Lung (tissue), 12 donors: Measurements from ENCODE around the gene HES6. TPM values are rescaled to one million over a fixed set of nuclear protein-coding genes. Genes with fewer than 3 reads are reported as not detected.
A peak's percentile ranks its signal among the peaks of the same experiment; 100 is the strongest.

Experiments
- ATAC-seq: fragments of 200-7000 bp; cut with Tn5 transposase; one replicate; pipeline ENCODE4 v1.9.1; 2020; ENCODE audit warnings: moderate number of reproducible peaks; ENCODE audit not compliant: insufficient read depth, low FRiP score
- DNase-seq, 3 donors: peaks; one replicate each; pipeline ENCODE4 v3.0.0-alpha.2; 2013 to 2017
- H3K27ac ChIP-seq, 2 donors: one replicate each; pipeline ENCODE4 v1.5.1; 2013; ENCODE audit warnings: mild to moderate bottlenecking in 2 of 2, moderate library complexity in 2 of 2, control low read depth in 1 of 2, inconsistent platforms in 1 of 2, low read depth in 1 of 2, low read length in 1 of 2
- H3K27me3 ChIP-seq, 3 donors: one replicate each; pipeline ENCODE4 v1.5.1; 2013; ENCODE audit warnings: low read length in 2 of 3; ENCODE audit not compliant: control insufficient read depth in 3 of 3, insufficient read depth in 3 of 3
- H3K36me3 ChIP-seq, 4 donors: one replicate each; pipeline ENCODE4 v1.5.1; 2013; ENCODE audit warnings: low read length in 4 of 4, mild to moderate bottlenecking in 1 of 4, moderate library complexity in 1 of 4; ENCODE audit not compliant: control insufficient read depth in 4 of 4, insufficient read depth in 4 of 4
- H3K4me1 ChIP-seq, 5 donors: one replicate each; pipeline ENCODE4 v1.5.1; 2013; ENCODE audit warnings: low read length in 5 of 5, mild to moderate bottlenecking in 2 of 5, moderate library complexity in 1 of 5; ENCODE audit not compliant: control insufficient read depth in 5 of 5, insufficient read depth in 5 of 5
- H3K4me3 ChIP-seq: one replicate; pipeline ENCODE4 v1.5.1; 2013; ENCODE audit warnings: mild to moderate bottlenecking, control low read depth, moderate library complexity
- H3K9ac ChIP-seq, 2 donors: one replicate each; pipeline ENCODE4 v1.5.1; 2013; ENCODE audit warnings: low read length in 2 of 2, control low read depth in 1 of 2; ENCODE audit not compliant: insufficient read depth in 1 of 2
- H3K9me3 ChIP-seq, 4 donors: one replicate each; pipeline ENCODE4 v1.5.1; 2013; ENCODE audit warnings: low read length in 3 of 4, mild to moderate bottlenecking in 1 of 4, moderate library complexity in 1 of 4; ENCODE audit not compliant: control insufficient read depth in 4 of 4, insufficient read depth in 3 of 4
- WGBS, 2 donors: extraction: QIAGEN DNeasy Blood & Tissue Kit; methylation state at CpG; one replicate each; pipeline ENCODE4 v1.1.7; 2013; 5-methylcytosine and 5-hydroxymethylcytosine counted together
- polyA plus RNA-seq, 2 donors: library from polyadenylated mRNA; stranded (reverse); fragments of 200-250 nt; gene quantifications; one replicate each; pipeline ENCODE4 v1.2.1, GENCODE V29; 2013
- total RNA-seq, 2 donors: library from RNA; depleted of rRNA in 1 of 2; stranded (reverse); fragments of >200 nt in 1 of 2; gene quantifications; one replicate each; pipeline ENCODE4 v1.2.1, GENCODE V29; 2014 to 2021
- TF ChIP-seq, protein P1 (sequence below): IDR thresholded peaks from 2 replicates; pipeline ENCODE4 v1.5.1; 2012; ENCODE audit warnings: mild to moderate bottlenecking; ENCODE audit errors: control extremely low read depth, extremely low read depth
- donor health status: control.
- donor health status: control.
- donor health status: Bipolar disorder and iron deficiency.
- donor health status: healthy.
- donor health status: DM: yes; HTN: yes; CAD: no.

The HES6 gene
- total and polyA plus RNA-seq, 4 donors = 4.4 to 12.5 (median 10.7) TPM

DNA sequence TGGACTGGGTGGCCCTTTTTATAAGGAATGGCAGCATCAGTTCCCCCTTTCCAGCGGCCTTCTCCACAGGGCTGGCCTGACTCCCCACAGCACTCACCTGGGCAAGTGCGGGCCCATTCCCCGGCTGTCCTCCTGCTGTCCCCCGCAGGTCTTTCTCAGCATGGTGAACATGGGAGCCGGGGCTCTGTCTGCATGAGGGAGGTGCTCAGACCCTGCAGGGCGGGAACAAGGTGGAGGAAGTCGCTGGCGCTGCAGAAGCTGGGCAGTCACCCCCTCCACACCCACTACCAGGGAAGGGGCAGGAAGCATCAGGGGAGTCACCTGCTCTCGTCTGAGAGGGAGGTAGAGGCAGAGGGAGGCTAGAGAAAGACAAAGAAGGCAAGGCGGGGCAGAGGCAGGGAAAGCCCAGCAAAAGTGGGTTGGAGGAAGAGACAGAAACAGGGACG lies 12.2 kb downstream of the HES6 start:
- WGBS, 2 donors = 88 to 91% methylated on average over 11 of the region's 11 CpGs
- TF ChIP-seq, protein P1, sequence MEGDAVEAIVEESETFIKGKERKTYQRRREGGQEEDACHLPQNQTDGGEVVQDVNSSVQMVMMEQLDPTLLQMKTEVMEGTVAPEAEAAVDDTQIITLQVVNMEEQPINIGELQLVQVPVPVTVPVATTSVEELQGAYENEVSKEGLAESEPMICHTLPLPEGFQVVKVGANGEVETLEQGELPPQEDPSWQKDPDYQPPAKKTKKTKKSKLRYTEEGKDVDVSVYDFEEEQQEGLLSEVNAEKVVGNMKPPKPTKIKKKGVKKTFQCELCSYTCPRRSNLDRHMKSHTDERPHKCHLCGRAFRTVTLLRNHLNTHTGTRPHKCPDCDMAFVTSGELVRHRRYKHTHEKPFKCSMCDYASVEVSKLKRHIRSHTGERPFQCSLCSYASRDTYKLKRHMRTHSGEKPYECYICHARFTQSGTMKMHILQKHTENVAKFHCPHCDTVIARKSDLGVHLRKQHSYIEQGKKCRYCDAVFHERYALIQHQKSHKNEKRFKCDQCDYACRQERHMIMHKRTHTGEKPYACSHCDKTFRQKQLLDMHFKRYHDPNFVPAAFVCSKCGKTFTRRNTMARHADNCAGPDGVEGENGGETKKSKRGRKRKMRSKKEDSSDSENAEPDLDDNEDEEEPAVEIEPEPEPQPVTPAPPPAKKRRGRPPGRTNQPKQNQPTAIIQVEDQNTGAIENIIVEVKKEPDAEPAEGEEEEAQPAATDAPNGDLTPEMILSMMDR = no peak
- Histone ChIP-seq H3K27ac (no peak overlapping the region), H3K4me3 (no peak overlapping the region), H3K36me3 (no peaks in the 10 kb centered on the region), H3K9ac (no peak overlapping the region), H3K27me3 (peaks cover 0 to 17% (median 13%) of the 10 kb centered on the region in 3 donors), H3K9me3 (no peaks in the 10 kb centered on the region), H3K4me1 (peaks cover 0 to 7% (median 3%) of the 10 kb centered on the region in 5 donors)
- DNase-seq (no peak), ATAC-seq (no peak)

DNA sequence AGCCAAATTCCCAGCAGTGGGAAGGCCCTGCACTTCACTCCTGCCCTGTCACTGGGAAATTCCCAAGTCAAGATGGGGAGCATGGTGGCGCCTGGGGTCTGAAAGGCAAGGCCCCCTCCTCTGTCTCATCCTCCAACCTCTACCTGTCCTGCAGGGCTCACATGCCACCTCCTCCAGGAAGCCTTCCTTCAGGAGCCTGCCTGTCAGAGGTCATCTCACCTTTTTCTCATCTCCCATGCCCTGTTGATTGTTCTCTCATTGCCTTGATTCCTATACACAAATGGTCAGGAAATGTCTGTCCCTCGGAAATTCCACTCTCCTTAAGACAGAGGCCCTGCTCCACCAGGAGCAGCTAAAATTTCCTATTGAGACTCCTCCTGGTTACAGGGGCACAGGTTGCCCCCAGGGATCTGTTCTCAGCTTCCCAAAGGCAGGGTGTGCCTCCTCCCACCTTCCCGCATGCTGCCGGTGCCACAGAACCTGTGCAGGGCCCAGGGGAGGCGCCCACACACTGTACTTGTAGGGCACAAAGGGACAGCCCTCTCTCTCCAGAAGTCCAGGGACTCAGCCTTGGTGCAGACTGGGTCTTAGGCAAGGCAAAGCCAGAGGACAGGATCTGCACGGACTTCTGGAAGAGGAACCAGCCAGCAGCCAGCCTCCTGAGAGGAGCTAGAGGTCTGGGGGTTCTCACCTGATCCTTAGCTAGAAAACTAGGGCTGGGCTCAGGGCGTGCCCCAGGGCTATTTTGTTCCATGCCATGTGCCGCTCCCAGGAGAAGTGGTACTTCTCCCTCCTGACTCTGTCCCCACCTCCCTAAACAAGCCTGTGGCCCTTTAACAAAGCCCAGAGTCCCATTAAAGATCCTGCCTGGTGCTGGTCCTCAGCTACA lies 12.9 kb downstream of the HES6 start:
- peaks cover 0 to 14% (median 9%) of the 10 kb centered on the region in 3 donors for H3K27me3 ChIP-seq

DNA sequence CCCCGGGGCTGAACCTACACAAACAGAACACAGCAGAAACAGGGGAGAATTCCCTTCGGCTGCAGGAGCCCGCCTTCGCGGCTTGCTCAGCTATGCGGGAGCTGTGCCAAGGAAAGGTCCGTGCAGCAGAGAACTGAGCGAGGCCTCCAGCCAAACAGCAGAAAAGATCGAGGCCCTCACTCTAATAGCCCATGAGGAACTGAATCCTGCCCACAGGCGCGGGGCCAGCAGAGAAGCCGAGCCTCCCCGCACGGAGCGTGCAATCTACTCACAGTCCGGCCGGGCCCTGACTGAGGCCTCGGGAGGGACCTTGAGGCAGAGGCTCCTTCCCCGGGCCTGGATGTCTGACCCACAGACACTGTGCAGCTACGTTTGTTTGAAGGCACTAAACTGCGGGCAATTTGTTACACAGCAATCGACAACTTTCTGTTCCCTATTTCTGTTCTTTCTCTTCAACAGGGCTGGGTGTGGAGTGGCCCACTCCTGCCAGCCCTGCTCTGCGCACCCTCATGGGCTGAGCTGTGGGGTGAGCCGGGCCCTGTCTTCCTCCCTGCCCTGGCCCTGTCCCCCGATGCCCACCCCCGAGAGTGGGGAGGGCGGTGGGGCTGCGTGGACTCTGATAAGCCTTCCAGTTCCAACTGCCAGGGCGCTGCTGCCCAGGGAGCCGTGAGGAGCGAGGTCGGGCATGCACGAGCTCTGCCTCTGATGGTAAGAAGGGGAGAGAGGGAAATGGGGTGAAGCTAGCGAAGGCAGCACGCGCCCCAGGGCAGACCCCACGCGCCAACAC lies 13.7 kb downstream of the HES6 start:
- H3K27me3 ChIP-seq = peaks cover 0 to 9% (median 6%) of the 10 kb centered on the region in 3 donors
- H3K4me1 ChIP-seq = peaks cover 0 to 2% (median 0%) of the 10 kb centered on the region in 5 donors
- H3K9me3 ChIP-seq = no peaks in the 10 kb centered on the region
- TF ChIP-seq, protein P1 = no peak
- WGBS, 2 donors = 83 to 87% methylated on average over 37 to 38 of the region's 38 CpGs
- ATAC-seq = no peak
- DNase-seq = peak in 2 of 3 donors; percentile 53 to 65
- H3K9ac ChIP-seq = no peak overlapping the region
- no peak overlapping the region for H3K27ac ChIP-seq
- H3K4me3 ChIP-seq = no peak overlapping the region
- no peaks in the 10 kb centered on the region for H3K36me3 ChIP-seq

More for the DNA sequence above, 12.9 kb downstream of the HES6 start:
- Histone ChIP-seq H3K36me3 (no peaks in the 10 kb centered on the region), H3K4me1 (peaks cover 0 to 7% (median 3%) of the 10 kb centered on the region in 5 donors), H3K4me3 (no peak overlapping the region), H3K9me3 (no peaks in the 10 kb centered on the region), H3K9ac (no peak overlapping the region), H3K27ac (no peak overlapping the region)
- no peak for ATAC-seq
- no peak for DNase-seq
- TF ChIP-seq, protein P1 = no peak
- WGBS, 2 donors = 79 to 92% methylated on average over 8 of the region's 8 CpGs
